HG03354 (cell line): ENCODE results near the gene TSPAN3.
A peak's percentile ranks its signal among the peaks of the same experiment; 100 is the strongest.

ENCODE experiments used
- ATAC-seq: cut with Tn5 transposase; IDR thresholded peaks from one replicate; pipeline ENCODE4 v1.9.1; 2021; ENCODE audit warnings: mild to moderate bottlenecking; ENCODE audit not compliant: unreplicated experiment, poor library complexity, severe bottlenecking

TSPAN3 gene

DNA sequence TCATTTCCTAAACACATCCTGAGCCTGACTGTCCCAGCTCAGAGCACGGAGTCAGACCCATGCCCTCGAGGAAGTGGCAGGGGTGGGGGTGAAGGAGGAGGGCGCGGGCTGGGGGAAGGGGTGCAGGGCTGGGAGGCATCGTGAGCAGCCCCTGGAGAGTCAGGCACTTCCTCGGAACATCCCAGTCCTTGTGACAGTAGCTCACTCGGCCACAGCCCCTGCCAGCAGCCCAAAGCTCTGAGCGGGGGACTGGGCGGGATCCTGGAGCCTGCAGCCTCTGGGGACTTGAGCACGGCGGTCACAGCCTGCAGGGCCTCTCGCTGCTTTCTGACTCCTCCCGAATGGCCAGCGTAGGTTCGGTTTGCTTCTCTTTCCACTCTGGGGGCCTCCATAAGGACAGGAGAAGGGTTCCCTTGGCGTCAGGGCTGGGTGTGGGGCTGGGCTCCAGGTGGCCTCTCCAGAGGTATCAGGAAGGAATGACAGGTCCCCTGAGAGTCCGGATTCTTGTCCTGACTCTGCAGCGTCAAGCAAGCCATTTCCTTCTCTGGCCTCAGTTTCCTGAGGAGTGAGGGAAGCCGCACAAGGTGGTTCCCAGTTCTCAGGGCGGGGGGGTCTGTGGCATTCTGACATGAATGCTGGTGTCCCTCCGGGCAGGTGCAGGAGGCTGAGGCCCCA, 55.1 kb downstream of the TSPAN3 start:
- ATAC-seq = no peak

DNA sequence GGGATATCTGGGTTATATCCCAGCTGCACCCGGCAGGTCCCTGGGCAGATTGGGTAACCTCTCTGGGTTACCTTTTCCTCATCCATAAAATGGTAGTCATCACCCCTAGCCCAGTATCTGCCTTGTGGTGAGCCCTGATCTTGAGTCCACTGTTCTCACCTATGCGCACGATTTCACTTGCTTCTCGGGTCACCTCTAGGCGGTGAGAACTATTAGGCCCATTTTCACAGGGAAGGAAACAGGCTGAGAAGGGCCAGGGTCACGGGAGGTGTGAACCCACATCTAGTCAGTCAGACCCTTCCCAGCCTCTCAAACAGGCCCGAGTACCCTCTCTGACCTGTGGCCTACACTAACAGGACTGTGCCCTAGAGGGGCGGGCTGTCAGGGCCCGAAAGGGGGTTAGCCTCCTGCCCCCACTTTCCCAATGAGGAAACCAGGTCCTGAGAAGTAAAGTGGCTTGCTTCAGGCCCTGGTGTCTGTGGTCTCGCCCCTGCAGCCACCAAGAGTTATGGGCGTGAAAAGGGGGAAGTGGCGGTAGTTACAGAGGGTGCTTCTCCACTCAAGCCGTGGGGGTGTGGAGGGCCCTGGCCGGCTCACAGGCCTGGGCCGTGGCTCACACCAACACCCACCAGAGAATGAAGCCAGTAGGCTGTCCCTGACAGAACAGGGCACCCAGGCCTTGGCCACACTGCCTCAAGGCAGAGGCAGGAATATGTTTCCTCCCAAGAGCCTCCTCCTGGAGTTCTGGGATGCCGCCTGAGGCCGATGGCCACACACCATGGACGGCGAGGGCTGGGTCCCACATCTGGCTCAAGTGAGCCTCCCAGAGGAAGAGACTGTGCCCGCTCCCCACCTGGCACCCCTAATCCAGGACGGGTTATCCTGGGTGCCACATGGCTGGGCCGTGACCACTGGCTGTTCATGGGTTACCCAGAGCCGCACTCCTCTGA, 56.5 kb downstream of the TSPAN3 start:
- peak; percentile 51 for ATAC-seq

DNA sequence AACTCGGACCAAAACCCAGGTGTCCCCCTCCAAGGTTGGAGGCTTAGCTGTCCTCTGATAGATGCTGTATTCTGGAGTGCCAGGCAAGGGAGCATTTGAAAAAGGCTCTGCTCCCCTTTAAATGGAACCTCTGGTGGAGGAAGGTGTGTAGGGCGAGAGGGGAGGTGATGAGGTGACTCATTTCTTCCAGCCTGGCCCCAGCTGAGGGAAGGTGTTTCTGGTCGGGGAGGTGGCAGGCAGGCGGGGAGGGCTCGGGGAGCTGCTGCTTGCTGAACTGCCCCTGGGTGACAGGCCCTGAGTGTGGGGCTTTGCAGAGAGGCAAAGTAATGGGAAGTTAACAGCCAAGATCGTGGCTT, 57.2 kb downstream of the TSPAN3 start:
- peak; percentile 68 for ATAC-seq

DNA sequence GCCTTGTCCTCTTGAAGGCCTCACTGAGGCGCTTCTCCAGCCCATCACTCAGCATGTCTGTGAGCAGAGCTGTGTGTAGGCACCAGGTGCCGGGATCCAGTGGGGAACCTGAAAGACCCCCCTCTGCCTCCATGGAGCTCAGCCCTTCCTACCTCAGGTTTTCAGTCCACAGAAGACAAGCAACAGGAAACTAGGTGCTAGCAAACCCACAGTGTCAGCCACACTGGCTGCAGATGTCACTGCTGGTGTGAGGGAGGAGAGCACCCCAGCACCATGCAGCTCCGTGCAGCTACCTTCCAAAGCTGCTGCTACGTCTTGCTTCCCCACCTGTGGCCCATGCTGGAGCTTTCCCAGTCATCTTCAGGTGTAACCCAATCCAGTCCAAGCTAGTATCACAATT, 58.0 kb downstream of the TSPAN3 start:
- ATAC-seq = no peak

DNA sequence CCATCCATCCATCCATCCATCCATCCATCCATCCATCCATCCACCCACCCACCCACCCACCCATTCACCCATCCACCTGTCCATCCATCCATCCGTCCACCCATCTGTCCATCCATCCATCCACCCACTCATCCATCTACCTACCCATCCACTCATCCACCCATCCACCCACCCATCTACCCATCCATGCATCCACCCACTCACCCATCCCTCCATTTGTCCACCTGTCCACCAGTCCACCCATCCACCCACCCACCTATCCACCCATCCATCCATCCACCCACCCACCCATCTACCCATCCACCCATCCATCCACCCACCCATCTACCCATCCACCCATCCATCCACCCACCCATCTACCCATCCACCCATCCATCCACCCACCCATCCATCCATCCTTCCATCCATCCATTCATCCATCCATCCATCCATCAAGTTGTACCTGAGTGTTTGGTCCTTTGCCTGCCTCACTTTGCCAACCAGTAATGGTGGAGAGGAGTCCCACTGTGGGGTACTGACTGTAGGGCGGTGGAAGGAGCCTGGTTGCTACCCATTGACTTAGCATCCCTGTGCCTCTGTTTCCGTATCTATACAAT, 58.7 kb downstream of the TSPAN3 start:
- no peak for ATAC-seq

DNA sequence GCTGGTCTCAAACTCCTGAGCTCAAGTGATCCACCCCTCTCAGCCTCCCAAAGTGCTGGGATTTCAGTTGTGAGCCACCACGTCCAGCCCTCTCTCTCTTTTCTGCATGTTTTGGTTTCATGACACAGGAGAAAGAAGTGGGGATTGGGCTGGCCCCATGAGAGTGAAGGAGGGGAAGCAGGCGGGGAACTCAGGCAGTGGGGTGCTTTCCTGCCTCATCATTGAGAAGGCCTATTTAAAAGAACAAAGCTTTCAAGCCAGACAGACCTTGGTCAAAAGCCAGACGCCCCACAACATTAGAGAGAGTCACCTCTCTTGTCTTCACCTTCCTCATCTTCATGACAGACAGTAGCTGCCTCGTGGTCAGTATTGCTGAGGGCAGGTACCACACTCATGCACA, 60.1 kb downstream of the TSPAN3 start:
- ATAC-seq = no peak

DNA sequence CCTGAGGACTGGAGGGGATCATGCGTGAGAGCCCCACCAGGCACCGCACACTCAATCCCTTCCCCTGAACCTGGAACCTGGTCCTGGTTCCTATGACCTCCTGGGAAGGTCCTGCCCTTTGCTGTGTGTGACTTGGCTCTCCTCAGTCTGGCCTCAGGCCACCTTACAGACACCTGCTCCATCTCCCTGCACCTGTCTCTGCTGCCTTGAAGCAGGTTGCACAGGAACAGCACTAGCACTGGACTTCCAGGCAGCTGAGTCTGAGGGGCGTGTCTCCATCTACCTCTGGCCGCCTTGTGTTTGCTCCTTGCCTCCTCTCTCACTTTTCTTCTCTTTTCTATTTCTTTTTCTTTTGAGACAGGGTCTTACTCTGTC, 60.6 kb downstream of the TSPAN3 start:
- no peak for ATAC-seq

DNA sequence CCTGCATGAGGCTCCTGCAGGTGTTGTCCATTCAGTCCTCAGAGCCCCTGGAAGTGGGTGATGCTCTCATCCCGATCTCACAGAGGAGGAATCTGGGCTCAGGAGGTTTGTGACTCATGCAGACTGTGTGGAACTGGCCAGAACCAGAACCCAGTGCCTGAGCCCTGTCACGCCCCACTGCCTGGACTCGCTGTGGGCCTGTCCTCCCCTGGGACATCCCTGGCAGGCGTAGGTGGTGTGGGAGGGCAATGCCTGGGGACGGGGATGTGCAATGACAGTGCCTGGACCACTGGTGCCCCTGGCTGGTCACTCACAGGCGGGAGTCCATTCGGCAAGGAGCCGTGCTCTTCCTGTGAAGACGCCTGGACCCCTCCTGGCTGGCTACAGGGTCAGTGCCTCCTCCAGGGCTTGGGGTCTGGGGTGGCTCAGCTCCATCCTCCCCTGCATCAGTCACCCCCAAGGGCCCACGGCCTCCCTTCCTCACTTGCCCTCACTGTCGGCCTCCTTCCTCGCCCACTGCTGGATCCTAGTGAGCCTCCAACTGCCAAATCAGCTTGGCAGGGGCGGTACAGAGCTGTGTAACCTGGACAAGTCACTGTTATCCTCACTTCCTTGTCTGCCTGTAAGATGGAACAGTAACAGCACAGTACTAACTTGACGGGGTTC, 61.1 kb downstream of the TSPAN3 start:
- ATAC-seq = no peak

DNA sequence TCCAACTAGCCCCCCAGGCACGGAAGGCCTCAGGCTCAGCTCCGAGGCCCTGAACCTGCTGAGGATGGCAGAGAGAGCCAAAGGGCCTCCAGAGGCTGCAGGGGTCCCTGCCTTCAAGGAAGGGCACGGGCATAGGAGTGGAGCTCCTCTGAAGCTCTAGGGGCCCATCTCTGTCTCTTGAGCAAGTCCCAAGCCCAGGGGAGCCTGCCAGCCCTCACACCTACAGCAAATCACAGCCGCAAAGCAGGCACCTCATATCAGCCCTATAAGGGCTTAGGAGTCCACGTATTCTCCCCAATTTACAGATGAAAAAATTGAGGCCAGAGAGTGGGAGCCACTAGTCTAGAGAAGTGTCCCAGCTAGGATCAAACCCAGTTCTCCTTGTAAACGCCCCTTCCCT, 61.7 kb downstream of the TSPAN3 start:
- no peak for ATAC-seq

DNA sequence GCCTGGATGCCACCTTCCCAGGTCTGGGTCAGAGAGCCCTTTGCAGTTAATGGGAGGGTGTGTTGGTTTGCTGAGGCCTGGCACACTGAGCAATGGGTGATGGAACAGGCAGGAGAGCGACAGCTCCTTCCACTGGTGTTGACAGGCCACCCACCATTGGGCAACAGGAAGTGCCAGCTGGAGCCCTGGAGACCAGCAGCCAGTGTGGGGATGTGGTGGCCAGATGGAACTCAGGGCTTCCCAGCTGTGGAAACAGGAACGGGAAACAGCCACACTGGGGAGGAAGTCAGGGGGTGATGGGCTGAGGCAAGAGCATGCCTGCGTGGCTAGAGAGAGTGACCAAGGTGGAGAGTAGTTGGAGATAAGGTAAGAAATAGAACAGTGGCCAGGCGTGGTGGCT, 66.7 kb downstream of the TSPAN3 start:
- ATAC-seq = no peak

DNA sequence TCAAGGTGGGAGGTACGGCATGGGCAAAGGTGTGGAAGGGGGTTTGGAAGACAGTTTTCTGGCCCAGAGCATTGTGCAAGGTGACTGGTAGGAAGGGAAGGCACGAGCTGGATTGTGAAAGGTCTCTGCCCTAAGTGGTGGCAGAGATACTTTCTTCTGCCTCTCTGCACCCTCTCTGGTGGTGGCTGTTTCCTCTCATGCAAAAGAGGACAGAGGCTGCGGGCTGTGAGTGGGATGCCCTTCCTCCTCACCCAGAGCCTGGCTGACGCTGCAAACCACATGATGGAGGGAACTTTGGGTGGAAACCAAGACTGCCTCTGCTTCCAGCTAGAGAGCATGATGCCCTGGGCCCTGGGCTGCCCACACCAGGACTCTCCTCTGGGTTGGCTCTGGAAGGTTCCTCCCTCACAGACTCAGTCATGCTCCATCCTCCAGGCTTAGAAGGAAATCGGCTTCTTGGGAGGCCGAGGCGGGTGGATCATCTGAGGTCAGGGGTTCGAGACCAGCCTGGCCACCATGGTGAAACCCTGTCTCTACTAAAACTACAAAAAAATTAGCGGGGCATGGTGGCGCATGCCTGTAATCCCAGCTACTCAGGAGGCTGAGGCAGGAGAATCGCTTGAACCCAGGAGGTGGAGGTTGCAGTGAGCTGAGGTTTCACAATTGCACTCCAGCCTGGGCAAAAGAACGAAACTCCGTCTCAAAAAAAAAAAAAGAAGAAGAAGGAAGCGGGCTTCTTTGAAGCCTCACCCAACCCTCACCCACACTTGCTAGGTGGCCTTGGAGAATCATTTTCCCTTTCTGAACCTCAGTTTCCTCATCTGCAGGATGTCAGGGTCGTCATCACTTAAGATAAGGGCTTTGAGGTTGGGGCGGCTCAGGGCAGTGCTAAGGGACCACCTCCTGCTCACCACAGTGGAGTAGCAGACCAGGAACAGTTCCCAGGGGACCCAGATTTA, 67.7 kb downstream of the TSPAN3 start:
- ATAC-seq = peak; percentile 73

DNA sequence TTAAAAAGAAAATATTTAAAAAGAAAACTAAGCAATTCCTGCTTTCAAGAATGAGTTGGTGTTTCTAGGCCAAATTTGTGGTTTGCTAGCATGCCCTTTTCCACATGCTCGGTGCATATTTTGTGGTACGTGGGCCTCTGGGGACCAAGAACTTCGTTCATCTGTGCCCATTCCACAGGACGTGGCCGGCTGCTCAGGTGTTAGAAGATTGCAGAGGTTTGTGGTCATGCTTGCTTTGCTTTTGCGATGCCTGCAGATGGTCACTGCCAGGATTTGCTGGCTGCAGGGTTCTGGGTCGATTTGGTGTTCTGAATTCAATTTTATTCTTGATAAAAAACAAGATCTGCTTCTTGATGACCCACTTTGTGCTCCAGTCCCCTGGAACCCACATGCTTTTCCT, 68.5 kb downstream of the TSPAN3 start:
- ATAC-seq = no peak

DNA sequence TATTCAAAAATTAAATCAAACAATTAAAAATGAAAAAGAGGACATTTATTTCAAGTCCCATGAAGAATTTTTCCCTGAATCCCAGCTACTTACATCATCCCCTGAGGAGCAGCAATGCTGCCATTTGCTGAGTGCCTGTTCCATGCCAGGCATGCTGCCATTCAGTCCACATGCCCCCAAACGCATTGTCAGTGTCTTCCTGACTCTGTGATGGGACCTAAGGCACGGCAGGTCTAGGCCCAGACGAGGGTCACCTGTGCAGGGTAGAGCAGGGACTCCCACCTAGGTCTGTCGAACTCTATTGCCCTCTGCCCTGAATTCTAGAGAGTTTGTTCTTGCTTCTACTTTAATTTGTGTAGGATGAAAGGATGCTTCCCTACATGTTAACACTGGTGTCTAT, 68.9 kb downstream of the TSPAN3 start:
- ATAC-seq = no peak

DNA sequence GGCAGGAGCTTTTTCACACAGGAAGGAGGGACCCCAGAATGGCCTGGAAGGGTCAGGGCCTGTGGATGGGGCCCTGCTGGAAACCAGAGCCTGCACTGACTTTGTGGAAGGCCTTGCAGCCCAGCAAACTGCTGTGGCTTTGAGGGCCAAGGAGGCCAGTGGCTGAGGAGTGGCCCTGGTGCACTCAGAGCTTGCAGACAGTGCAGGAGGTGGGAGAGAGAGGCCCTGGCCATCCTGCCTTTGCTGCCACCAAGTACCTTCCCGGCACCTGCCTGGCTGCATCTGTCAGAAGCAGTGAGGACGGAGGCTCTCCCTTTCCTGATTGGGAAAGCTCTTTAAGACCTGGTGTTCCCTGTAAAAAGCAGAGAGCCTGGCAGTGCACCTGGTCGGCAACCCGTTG, 69.6 kb downstream of the TSPAN3 start:
- no peak for ATAC-seq

DNA sequence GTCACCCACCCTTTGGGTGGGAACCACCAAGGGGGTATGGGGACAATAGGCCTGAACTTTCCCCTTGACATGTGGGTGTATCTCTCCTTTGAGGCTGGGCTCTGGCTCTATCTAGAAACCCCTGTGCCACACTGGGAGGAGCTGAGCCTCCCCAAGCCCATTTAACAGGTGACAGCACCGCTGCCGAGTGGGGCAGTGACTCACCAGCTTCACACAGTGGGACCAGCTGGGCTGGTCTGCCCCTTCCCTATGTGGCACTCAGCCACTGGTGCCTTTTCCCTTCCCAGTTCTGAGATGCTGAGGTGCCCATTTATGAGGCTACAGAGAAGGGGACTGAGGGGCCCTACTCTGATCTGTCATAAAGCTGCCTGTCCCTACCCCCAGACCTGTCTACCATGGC, 70.9 kb downstream of the TSPAN3 start:
- ATAC-seq = no peak

DNA sequence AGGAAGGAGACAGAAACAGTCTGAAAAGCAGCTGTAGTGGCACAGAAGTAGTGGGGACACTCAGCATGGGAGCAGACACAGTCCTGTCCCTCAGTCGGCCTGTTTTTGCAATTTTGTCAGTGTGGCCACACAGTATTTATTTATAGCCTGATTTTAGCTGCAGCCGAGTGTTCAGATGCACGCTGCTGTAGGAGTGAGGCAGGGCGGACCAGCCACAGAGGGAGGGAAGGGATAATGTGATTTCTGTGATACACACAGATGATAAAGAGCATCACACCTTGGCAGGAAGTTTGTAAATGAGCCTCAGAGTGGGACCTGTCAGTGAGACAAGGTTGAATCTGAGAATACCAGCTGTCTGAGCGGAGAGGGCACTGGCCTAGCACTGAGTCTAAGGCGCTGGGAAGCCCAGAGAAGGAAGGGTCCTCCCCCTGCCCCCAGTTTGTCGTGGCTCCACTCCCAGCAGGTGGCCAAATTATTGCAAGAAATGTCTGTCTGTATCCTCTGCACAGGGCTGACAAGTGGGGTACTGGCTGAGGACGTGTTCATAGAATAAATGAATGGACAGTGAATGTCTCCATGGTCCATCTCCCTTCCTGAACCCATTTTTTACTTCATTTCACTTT, 72.1 kb downstream of the TSPAN3 start:
- no peak for ATAC-seq

DNA sequence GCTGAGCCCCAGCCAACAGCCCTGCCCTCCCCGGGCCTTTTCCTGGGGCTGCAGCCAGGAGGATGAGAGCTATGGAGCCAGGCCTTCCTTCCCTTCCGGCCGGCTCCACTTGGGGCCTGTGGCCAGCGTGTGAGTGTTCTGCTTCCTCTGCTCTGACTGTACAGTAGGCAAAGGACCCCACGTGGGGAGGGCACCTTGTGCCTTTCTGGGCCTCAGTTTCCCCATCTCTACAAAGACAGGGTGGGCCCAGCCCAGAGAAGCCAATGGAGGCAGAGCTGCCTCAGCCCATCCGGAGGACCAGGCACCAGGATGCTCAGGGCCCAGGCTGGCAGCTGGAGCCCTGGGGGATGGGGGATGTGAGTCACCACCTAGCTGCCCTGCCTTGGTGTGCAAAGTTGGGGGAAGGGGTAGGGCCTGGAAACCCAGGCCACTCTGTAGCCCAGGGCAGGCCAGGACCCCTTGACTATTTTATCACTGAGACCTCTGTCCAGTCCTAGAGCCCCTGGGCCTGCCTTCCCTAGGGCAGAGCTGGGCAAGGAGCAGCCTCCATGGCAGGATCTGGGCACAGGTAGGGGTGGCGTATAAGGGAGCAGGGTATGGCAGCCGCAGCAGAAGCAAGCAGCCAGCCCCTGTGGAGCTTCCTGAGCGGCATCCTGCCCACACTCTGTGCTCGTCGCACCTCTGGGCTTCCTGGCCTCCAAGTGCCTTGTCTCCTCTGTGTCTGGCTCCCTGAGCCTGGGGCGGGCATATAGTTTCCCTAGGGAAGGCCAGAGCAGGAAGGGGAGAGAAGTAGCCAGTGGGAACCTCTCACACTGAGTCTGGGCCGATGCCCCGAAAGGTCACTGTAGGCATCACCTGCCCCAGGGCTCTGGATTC, 74.1 kb downstream of the TSPAN3 start:
- ATAC-seq = no peak

DNA sequence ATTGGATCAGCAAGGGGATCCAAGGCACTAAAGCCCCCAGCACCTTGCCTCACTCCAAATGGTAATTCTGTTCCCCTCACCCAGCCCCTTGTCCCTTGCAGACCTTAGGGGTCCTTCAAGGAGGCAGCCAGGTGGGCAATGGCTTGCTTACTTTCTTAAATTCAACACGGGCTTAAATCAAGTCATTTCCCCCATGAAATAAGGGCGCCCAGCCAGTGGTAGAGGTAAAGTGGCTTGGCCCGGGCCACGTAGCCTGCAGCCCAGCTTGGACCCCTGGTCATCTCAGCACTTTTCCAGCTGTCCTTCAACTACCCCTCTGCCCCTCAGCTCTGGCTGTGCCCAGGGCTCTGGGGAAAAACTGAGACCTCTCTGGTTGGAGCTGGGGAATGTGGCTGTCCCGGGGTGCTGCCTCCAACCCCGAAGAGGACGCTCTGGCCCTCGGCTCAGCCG, 74.8 kb downstream of the TSPAN3 start:
- no peak for ATAC-seq
